ENCODE results near the gene CLSTN3.
"Not testable (repeated sequence)": the region's sequence is repeated elsewhere in the genome, so short reads cannot be mapped to it uniquely, and the experiment has no call there.

CLSTN3 gene

GRCh38 chr12:7154901-7155470, 24.8 kb downstream of the CLSTN3 start:
- no peak for DNase-seq

- DNase-seq: no peak
These were observed 25.4 kb downstream of the CLSTN3 start for GRCh38 chr12:7155471-7156034.

GRCh38 chr12:7156259-7157197, 26.4 kb downstream of the CLSTN3 start:
- DNase-seq: no peak

- DNase-seq: no peak
These were observed 27.2 kb downstream of the CLSTN3 start for GRCh38 chr12:7157391-7157790.

GRCh38 chr12:7158781-7159609, 28.8 kb downstream of the CLSTN3 start:
- DNase-seq: no peak

GRCh38 chr12:7160183-7160582, 30.0 kb downstream of the CLSTN3 start:
- no peak for DNase-seq

GRCh38 chr12:7161327-7161726, 31.2 kb downstream of the CLSTN3 start:
- DNase-seq: no peak

- no peak for DNase-seq
These were observed 31.6 kb downstream of the CLSTN3 start for GRCh38 chr12:7161811-7162210.

- DNase-seq: peak; percentile 74
These were observed 32.5 kb downstream of the CLSTN3 start for GRCh38 chr12:7162691-7163114.

GRCh38 chr12:7169951-7170350, 39.8 kb downstream of the CLSTN3 start:
- DNase-seq: no peak

GRCh38 chr12:7171854-7172253, 41.7 kb downstream of the CLSTN3 start:
- no peak for DNase-seq

- DNase-seq: no peak
These were observed 45.3 kb downstream of the CLSTN3 start for GRCh38 chr12:7175493-7175892.

- no peak for DNase-seq
These were observed 46.4 kb downstream of the CLSTN3 start for GRCh38 chr12:7176595-7176994.

GRCh38 chr12:7178481-7178880, 48.3 kb downstream of the CLSTN3 start:
- no peak for DNase-seq

GRCh38 chr12:7180685-7181084, 50.5 kb downstream of the CLSTN3 start:
- no peak for DNase-seq

GRCh38 chr12:7186058-7186457, 55.9 kb downstream of the CLSTN3 start:
- DNase-seq: not testable (repeated sequence)

GRCh38 chr12:7188562-7189397, 58.6 kb downstream of the CLSTN3 start:
- peak; percentile 20 for DNase-seq

- peak; percentile 91 for DNase-seq
These were observed 59.5 kb downstream of the CLSTN3 start, which contains the start of gene PEX5 for GRCh38 chr12:7189398-7190267. Gene PEX5 (plus strand): TSS chr12:7189686. CDS start chr12:7190378, 692 bp downstream.

- peak; percentile 22 for DNase-seq
These were observed 60.3 kb downstream of the CLSTN3 start for GRCh38 chr12:7190268-7191055.

GRCh38 chr12:7193674-7194073, 63.5 kb downstream of the CLSTN3 start:
- no peak for DNase-seq
